PC-3 (cell line): ENCODE results near the gene CFD. TPM values are rescaled to one million over a fixed set of nuclear protein-coding genes. Genes with fewer than 3 reads are reported as not detected.

Experiments
- ATAC-seq: fragments of 200-7000 bp; cut with Tn5 transposase; 2 replicates; pipeline ENCODE4 v1.9.1; 2020; ENCODE audit warnings: mild to moderate bottlenecking, moderate library complexity
- BruUV-seq: library from RNA; stranded (reverse); fragments of 400-500 nt; replicated peaks from 2 replicates; lab custom pipeline; 2021; lab: Mats Ljungman, UMichigan
- CTCF ChIA-PET: fragments of 300-600 bp; sonication (Branson Sonifier 250); formaldehyde crosslinking; loops from one replicate; lab custom pipeline; 2022; ENCODE audit warnings: antibody characterized with exemption; lab: Charles Lee
- POLR2A ChIA-PET: fragments of 300-600 bp; sonication (Branson Sonifier 250); formaldehyde crosslinking; loops from one replicate; lab custom pipeline; 2022; ENCODE audit warnings: antibody characterized with exemption; ENCODE audit not compliant: unreplicated experiment; lab: Charles Lee
- DNase-seq: peaks from one replicate; pipeline ENCODE4 v3.0.0-alpha.2; 2015
- H2AFZ ChIP-seq: fragments of 300-600 bp; sonication (generic); 2 replicates; pipeline ENCODE4 v1.6.0; 2016; ENCODE audit warnings: antibody characterized with exemption, low read length
- H3F3A ChIP-seq: fragments of 300-600 bp; sonication (generic); one replicate; pipeline ENCODE4 v1.6.0; 2017; ENCODE audit warnings: antibody characterized with exemption, low read length, control low read depth, mild to moderate bottlenecking; ENCODE audit not compliant: unreplicated experiment
- H3K27ac ChIP-seq: fragments of 300-600 bp; sonication (generic); 2 replicates; pipeline ENCODE4 v1.5.1; 2016; ENCODE audit warnings: mild to moderate bottlenecking, low read length
- H3K27me3 ChIP-seq: fragments of 300-600 bp; sonication (generic); 2 replicates; pipeline ENCODE4 v1.6.1; 2016; ENCODE audit warnings: low read length, mixed read lengths
- H3K36me3 ChIP-seq: fragments of 300-600 bp; sonication (generic); 2 replicates; pipeline ENCODE4 v1.6.1; 2016; ENCODE audit warnings: low read depth, mixed run types, low read length, mixed read lengths
- H3K4me1 ChIP-seq: fragments of 300-600 bp; sonication (generic); 2 replicates; pipeline ENCODE4 v1.5.1; 2016; ENCODE audit warnings: low read length; ENCODE audit not compliant: insufficient read depth
- H3K4me2 ChIP-seq: fragments of 300-600 bp; sonication (generic); 2 replicates; pipeline ENCODE4 v1.6.0; 2016; ENCODE audit warnings: low read length
- H3K4me3 ChIP-seq: fragments of 300-600 bp; sonication (generic); 2 replicates; pipeline ENCODE4 v1.5.1; 2016; ENCODE audit warnings: mild to moderate bottlenecking, low read length, mixed read lengths
- H3K79me2 ChIP-seq: fragments of 300-600 bp; sonication (generic); 2 replicates; pipeline ENCODE4 v1.6.1; 2017; ENCODE audit warnings: low read length, mixed read lengths
- H3K9ac ChIP-seq: fragments of 300-600 bp; sonication (generic); 2 replicates; pipeline ENCODE4 v1.6.0; 2016; ENCODE audit warnings: mild to moderate bottlenecking, low read length
- H3K9me2 ChIP-seq: fragments of 300-600 bp; sonication (generic); replicated peaks from 2 replicates; pipeline ENCODE4 v1.6.1; 2016; ENCODE audit warnings: mixed run types, low read length, mixed read lengths
- H3K9me3 ChIP-seq: fragments of 300-600 bp; sonication (generic); 2 replicates; pipeline ENCODE4 v1.6.1; 2016; ENCODE audit warnings: low read length, mixed read lengths
- H4K20me1 ChIP-seq: fragments of 300-600 bp; sonication (generic); 2 replicates; pipeline ENCODE4 v1.6.1; 2016; ENCODE audit warnings: low read length, mixed read lengths
- CTCF ChIP-seq: fragments of 300-600 bp; sonication (generic); conservative IDR thresholded peaks from 2 replicates; pipeline ENCODE4 v1.5.1; 2017; ENCODE audit warnings: antibody characterized with exemption, low read depth, mild to moderate bottlenecking, low read length
- EZH2 ChIP-seq: fragments of 300-600 bp; sonication (generic); IDR thresholded peaks from one replicate; pipeline ENCODE4 v1.6.1; 2017; ENCODE audit warnings: antibody characterized with exemption, mild to moderate bottlenecking, low read length; ENCODE audit not compliant: unreplicated experiment
- EZH2phosphoT487 ChIP-seq: fragments of 300-600 bp; sonication (generic); IDR thresholded peaks from 2 replicates; pipeline ENCODE4 v1.6.1; 2018; ENCODE audit warnings: mild to moderate bottlenecking, antibody characterized with exemption, low read length, borderline replicate concordance
- intact Hi-C: fragments of 100-400 bp; cut with micrococcal nuclease; formaldehyde crosslinking; loops from 2 replicates; pipeline ENCODE4 v1.9.0; 2023
- total RNA-seq: library from RNA; depleted of rRNA; stranded (reverse); fragments of >200 nt; gene quantifications from 2 replicates; pipeline ENCODE4 v1.2.3, GENCODE V29; 2014

Gene CFD
- total RNA-seq, 1 experiment from 2014 or later = 22.4 TPM

- peaks cover 39% of the 10 kb centered on the region for H3K36me3 ChIP-seq
- no peaks in the 10 kb centered on the region for H3K9me2 ChIP-seq
- ATAC-seq (no peak), DNase-seq (no peak)
- peaks cover 23% of the 10 kb centered on the region for H4K20me1 ChIP-seq
- H3K4me1 ChIP-seq = no peaks in the 10 kb centered on the region
- intact Hi-C loops = no loop called here
- ChIA-PET CTCF (no interaction called here), POLR2A (no interaction called here)
- H3K4me2 ChIP-seq = no peak overlapping the region
- no peak overlapping the region for H3K4me3 ChIP-seq
- H3K9ac ChIP-seq = no peak overlapping the region
- peaks cover 21% of the 10 kb centered on the region for H3K79me2 ChIP-seq
- no peaks in the 10 kb centered on the region for H3K27me3 ChIP-seq
- BruUV-seq = no TSS peak
- no peak overlapping the region for H2AFZ ChIP-seq
- H3F3A ChIP-seq = no peaks in the 10 kb centered on the region
- no peak overlapping the region for H3K27ac ChIP-seq
- TF ChIP-seq EZH2phosphoT487 (no peak), EZH2 (no peak), CTCF (no peak)
- H3K9me3 ChIP-seq = no peaks in the 10 kb centered on the region
These were observed 48.5 kb upstream of the CFD start for GRCh38 chr19:810883-811489.

- ChIA-PET POLR2A (no interaction called here), CTCF (no interaction called here)
- Histone ChIP-seq H3K27me3 (no peaks in the 10 kb centered on the region), H3F3A (no peaks in the 10 kb centered on the region), H3K9ac (no peak overlapping the region), H4K20me1 (peaks cover 19% of the 10 kb centered on the region), H3K9me3 (no peaks in the 10 kb centered on the region), H3K27ac (no peak overlapping the region), H2AFZ (no peak overlapping the region), H3K36me3 (peaks cover 37% of the 10 kb centered on the region), H3K79me2 (peaks cover 15% of the 10 kb centered on the region), H3K9me2 (no peaks in the 10 kb centered on the region), H3K4me3 (no peak overlapping the region), H3K4me1 (no peaks in the 10 kb centered on the region), H3K4me2 (no peak overlapping the region)
- no peak for DNase-seq
- no peak for TF ChIP-seq EZH2
- TF ChIP-seq CTCF = no peak
- no peak for TF ChIP-seq EZH2phosphoT487
- TSS peak; percentile 50 for BruUV-seq
- intact Hi-C loops = no loop called here
- ATAC-seq = no peak; the same call in 1 of the 2 replicates
These were observed 47.9 kb upstream of the CFD start for GRCh38 chr19:811506-812048.

GRCh38 chr19:812049-812746 lies 47.3 kb upstream of the CFD start:
- Histone ChIP-seq H3F3A (no peaks in the 10 kb centered on the region), H3K9ac (no peak overlapping the region), H4K20me1 (peaks cover 12% of the 10 kb centered on the region), H3K4me1 (no peaks in the 10 kb centered on the region), H3K27ac (no peak overlapping the region), H3K27me3 (no peaks in the 10 kb centered on the region), H3K4me3 (no peak overlapping the region), H3K36me3 (peaks cover 31% of the 10 kb centered on the region), H3K9me2 (no peaks in the 10 kb centered on the region), H2AFZ (no peak overlapping the region), H3K79me2 (peaks cover 9% of the 10 kb centered on the region), H3K4me2 (no peak overlapping the region), H3K9me3 (no peaks in the 10 kb centered on the region)
- intact Hi-C loops = no loop called here
- no TSS peak for BruUV-seq
- ATAC-seq (no peak), DNase-seq (no peak)
- no peak for TF ChIP-seq EZH2phosphoT487
- no peak for TF ChIP-seq EZH2
- TF ChIP-seq CTCF = no peak
- ChIA-PET POLR2A (no interaction called here), CTCF (no interaction called here)
